HG02571 (cell line): Measurements from ENCODE around the gene PHOSPHO1.
"Not testable (repeated sequence)": the region's sequence is repeated elsewhere in the genome, so short reads cannot be mapped to it uniquely, and the experiment has no call there.

Source experiments
- ATAC-seq: cut with Tn5 transposase; IDR thresholded peaks from one replicate; pipeline ENCODE4 v1.9.1; 2021; ENCODE audit warnings: mild to moderate bottlenecking, moderate library complexity; ENCODE audit not compliant: unreplicated experiment

Gene PHOSPHO1

DNA sequence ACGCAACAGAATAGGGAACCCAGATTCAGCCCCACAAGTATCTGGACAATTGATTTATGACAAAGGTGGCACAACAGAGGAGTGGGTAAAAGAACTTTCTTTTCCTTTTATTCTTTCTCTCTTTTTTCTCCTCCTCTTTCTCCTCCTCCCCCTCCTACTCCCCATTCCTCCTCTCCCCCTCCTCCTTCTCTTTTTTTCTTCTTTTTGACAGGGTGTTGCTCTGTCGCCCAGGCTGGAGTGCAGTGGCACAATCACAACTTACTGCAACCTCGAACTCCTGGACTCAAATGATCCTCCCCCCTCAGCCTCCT lies 36.3 kb downstream of the PHOSPHO1 start:
- no peak for ATAC-seq

GRCh38 chr17:49193513-49194296 lies 36.9 kb downstream of the PHOSPHO1 start:
- ATAC-seq, result no peak

DNA sequence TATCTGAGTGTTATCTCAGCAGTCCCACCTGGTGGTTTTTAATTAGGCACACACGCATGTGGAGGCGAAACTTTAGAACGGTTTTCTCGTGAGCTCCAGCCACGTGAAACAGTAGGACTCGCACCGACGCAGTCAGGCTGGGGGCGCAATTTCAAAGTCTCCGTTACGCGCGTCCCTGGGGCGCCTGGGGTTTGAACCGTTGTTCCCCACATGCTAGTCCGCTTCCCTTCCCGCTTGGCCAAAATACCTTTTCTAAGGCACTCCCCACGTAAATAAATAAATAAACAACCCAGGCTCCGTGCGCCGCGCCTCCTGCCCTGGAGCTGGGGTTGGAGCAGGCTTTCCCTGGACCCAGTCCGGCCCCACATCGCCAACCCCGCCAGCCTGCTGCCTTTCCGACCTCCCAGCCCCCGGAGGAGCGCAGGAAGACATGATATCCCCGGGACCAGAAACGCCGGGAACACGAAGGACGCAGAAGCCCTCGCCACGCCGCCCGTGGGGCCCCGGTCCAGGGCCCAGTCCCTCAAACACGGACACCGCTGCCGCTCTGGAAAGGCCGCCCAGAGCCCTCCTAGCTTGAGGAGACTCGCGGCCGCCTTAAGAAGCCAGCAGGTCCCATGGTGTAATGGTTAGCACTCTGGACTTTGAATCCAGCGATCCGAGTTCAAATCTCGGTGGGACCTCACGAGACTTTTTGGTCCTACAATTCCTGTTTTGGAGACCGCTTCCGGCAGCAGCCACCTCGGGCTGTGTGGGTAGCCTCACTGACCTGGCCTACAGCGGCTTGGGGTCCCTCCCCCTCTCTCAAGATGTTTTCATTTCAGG lies 38.5 kb downstream of the PHOSPHO1 start:
- ATAC-seq, result peak; percentile 51

- ATAC-seq, result no peak
These were observed 39.1 kb downstream of the PHOSPHO1 start for GRCh38 chr17:49191409-49191916.

GRCh38 chr17:49190932-49191331 lies 39.7 kb downstream of the PHOSPHO1 start:
- no peak for ATAC-seq

- no peak for ATAC-seq
These were observed 43.3 kb downstream of the PHOSPHO1 start for GRCh38 chr17:49187301-49187700.

DNA sequence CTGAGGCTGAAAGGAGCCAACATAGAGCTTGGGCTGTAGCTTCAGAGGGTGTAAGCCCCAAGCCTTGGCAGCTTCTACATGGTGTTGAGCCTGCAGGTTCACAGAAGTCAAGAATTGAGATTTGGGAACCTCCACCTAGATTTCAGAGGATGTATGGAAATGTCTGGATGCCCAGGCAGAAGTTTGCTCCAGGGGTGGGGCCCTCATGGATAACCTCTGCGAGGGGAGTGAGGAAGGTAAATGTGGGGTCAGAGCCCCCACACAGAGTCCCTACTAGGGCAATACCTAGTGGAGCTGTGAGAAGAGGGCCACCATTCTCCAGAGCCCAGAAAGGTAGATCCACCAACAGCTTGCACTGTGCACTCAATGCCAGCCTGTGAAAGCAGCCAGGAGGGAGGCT lies 45.2 kb downstream of the PHOSPHO1 start:
- not testable (repeated sequence) for ATAC-seq

DNA sequence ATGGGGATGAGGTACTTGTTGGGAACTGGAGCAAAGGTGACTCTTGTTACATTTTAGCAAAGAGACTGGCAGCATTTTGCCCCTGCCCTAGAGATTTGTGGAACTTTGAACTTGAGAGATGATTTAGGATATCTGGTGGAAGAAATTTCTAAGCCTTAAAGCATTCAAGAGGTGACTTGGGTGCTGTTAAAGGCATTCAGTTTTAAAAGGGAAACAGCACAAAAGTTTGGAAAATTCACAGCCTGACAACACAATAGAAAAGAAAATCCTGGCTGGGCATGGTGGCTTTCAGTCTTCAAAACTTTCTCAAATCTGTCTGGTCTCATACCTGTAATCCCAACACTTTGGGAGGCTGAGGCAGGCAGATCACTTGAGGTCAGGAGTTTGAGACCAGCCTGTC lies 46.1 kb downstream of the PHOSPHO1 start:
- not testable (repeated sequence) for ATAC-seq

- no peak for ATAC-seq
These were observed 46.8 kb downstream of the PHOSPHO1 start for GRCh38 chr17:49183801-49184200.

DNA sequence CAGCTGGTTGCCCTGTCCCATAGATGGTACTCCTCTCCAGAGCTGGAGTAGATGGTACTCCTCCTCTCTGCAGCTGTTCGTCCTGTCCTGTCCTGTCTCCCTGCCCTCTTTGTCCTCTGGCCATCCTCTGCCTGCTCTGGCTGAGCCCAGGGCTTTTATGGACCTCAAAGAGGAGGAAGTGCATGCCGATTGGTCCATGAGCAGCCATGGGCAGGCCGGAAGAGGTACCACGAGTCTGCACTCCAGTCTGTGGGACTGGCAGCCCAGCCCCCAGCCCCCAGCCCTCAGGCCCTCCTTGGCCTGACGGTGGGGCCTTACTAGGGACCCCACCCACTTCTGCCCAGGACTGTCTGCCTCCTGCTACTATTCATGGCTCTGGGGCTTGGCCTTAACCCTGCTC lies 47.2 kb downstream of the PHOSPHO1 start:
- no peak for ATAC-seq

GRCh38 chr17:49180998-49181635 lies 49.5 kb downstream of the PHOSPHO1 start:
- no peak for ATAC-seq

DNA sequence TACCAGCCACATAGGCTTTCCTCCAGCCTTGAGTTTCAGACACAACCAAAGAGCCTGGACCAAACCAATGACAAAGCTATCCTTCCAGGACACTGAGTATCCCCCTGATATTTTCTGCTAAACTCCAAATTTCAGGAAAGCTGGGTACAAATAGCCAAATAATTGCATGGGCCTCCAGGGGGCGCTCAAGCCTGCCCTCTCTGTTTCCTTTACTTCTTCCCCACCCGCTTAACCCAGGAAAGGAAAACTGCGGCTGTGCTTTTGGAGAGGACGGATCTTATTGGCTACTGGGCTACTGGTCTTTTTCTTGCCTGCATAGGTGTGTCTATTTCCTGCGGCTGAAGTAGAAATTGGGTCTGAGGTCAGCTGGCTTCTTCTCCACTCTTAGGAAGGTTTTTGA lies 50.3 kb downstream of the PHOSPHO1 start:
- no peak for ATAC-seq

GRCh38 chr17:49175978-49176377 lies 54.6 kb downstream of the PHOSPHO1 start:
- ATAC-seq, result not testable (repeated sequence)
